ENCODE results near the gene GALNT6. TPM values are rescaled to one million over a fixed set of nuclear protein-coding genes. Genes with fewer than 3 reads are reported as not detected.

Gene GALNT6
- total RNA-seq, 1 donor from 2014 or later: not detected

GRCh38 chr12:51401486-51401885 is 10.3 kb upstream of the GALNT6 start:
- TF ChIP-seq EZH2 (IDR thresholded peaks at IDR 0.05) (no peak), EZH2phosphoT487 (IDR thresholded peaks at IDR 0.05) (no peak)
- TF ChIP-seq, protein P1, sequence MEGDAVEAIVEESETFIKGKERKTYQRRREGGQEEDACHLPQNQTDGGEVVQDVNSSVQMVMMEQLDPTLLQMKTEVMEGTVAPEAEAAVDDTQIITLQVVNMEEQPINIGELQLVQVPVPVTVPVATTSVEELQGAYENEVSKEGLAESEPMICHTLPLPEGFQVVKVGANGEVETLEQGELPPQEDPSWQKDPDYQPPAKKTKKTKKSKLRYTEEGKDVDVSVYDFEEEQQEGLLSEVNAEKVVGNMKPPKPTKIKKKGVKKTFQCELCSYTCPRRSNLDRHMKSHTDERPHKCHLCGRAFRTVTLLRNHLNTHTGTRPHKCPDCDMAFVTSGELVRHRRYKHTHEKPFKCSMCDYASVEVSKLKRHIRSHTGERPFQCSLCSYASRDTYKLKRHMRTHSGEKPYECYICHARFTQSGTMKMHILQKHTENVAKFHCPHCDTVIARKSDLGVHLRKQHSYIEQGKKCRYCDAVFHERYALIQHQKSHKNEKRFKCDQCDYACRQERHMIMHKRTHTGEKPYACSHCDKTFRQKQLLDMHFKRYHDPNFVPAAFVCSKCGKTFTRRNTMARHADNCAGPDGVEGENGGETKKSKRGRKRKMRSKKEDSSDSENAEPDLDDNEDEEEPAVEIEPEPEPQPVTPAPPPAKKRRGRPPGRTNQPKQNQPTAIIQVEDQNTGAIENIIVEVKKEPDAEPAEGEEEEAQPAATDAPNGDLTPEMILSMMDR (IDR thresholded peaks at IDR 0.05): no peak

DNA sequence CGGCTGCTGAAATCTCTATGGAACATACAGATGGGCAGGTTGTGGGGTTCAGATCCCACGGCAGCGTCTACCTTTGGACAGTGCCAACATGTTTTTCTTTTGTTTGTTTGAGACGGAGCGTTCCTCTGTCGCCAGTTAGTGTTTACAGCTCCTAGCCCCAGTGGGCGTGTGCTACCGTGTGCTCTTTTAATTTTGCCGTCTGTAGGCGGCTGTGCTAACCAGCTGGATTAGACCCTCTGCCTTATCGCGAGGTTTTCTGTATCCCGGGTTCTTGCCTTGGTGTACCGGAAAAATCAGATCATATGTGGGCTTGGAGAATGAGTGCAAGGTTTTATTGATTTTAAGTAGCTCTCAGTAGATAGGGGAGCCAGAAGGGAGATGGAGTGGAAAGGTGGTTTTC is 9.8 kb upstream of the GALNT6 start:
- Histone ChIP-seq H3K36me3 (no peaks in the 10 kb centered on the region), H4K20me1 (ENCODE audit: low read depth) (no peaks in the 10 kb centered on the region), H3K27me3 (no peaks in the 10 kb centered on the region), H2AFZ (replicated peaks) (no peak overlapping the region), H3K9me3 (ENCODE audit: low read depth) (no peaks in the 10 kb centered on the region), H3K4me1 (no peaks in the 10 kb centered on the region), H3K4me2 (no peak overlapping the region), H3K27ac (no peak overlapping the region), H3K9ac (no peak overlapping the region), H3F3A (ENCODE audit: low read depth) (no peaks in the 10 kb centered on the region), H3K4me3 (no peak overlapping the region), H3K79me2 (ENCODE audit: low read depth) (no peaks in the 10 kb centered on the region)
- Mint-ChIP-seq H3K4me3 (no peak overlapping the region), H3K36me3 (no peaks in the 10 kb centered on the region), H3K9me3 (no peaks in the 10 kb centered on the region), H3K27ac (no peak overlapping the region), H3K4me1 (no peaks in the 10 kb centered on the region), H3K27me3 (ENCODE audit: insufficient read depth, low read depth) (peaks cover 8% of the 10 kb centered on the region)
- TF ChIP-seq, protein P1 (IDR thresholded peaks at IDR 0.05): no peak
- no peak for DNase-seq (ENCODE audit: low spot score)

More at GRCh38 chr12:51401486-51401885, 10.3 kb upstream of the GALNT6 start:
- Histone ChIP-seq H3K27me3 (no peaks in the 10 kb centered on the region), H4K20me1 (ENCODE audit: low read depth) (no peaks in the 10 kb centered on the region), H3K9me3 (ENCODE audit: low read depth) (no peaks in the 10 kb centered on the region), H3K27ac (no peak overlapping the region), H2AFZ (replicated peaks) (no peak overlapping the region), H3F3A (ENCODE audit: low read depth) (no peaks in the 10 kb centered on the region), H3K79me2 (ENCODE audit: low read depth) (no peaks in the 10 kb centered on the region), H3K9ac (no peak overlapping the region), H3K4me3 (no peak overlapping the region), H3K4me2 (no peak overlapping the region), H3K36me3 (no peaks in the 10 kb centered on the region), H3K4me1 (no peaks in the 10 kb centered on the region)
- Mint-ChIP-seq H3K27me3 (ENCODE audit: insufficient read depth, low read depth) (peaks cover 8% of the 10 kb centered on the region), H3K4me1 (no peaks in the 10 kb centered on the region), H3K9me3 (no peaks in the 10 kb centered on the region), H3K36me3 (no peaks in the 10 kb centered on the region), H3K4me3 (peak overlapping the region; percentile 22), H3K27ac (no peak overlapping the region)
- no peak for DNase-seq (ENCODE audit: low spot score)

- no peak overlapping the region for H3K4me2 ChIP-seq
- Mint-ChIP-seq H3K36me3 (no peaks in the 10 kb centered on the region), H3K4me3 (no peak overlapping the region), H3K9me3 (no peaks in the 10 kb centered on the region), H3K4me1 (no peaks in the 10 kb centered on the region), H3K27ac (no peak overlapping the region), H3K27me3 (ENCODE audit: insufficient read depth, low read depth) (peaks cover 9% of the 10 kb centered on the region)
- no peak overlapping the region for H3K9ac ChIP-seq
- no peaks in the 10 kb centered on the region for H3F3A ChIP-seq (ENCODE audit: low read depth)
- H3K79me2 ChIP-seq (ENCODE audit: low read depth): no peaks in the 10 kb centered on the region
- no peak overlapping the region for H3K4me3 ChIP-seq
- H3K9me3 ChIP-seq (ENCODE audit: low read depth): no peaks in the 10 kb centered on the region
- H3K27me3 ChIP-seq: peaks cover 2% of the 10 kb centered on the region
- no peak for DNase-seq (ENCODE audit: low spot score)
- no peaks in the 10 kb centered on the region for H3K4me1 ChIP-seq
- H3K36me3 ChIP-seq: no peaks in the 10 kb centered on the region
- no peak for TF ChIP-seq EZH2 (IDR thresholded peaks at IDR 0.05)
- TF ChIP-seq EZH2phosphoT487 (IDR thresholded peaks at IDR 0.05): no peak
- TF ChIP-seq, protein P1 (IDR thresholded peaks at IDR 0.05): no peak
- no peaks in the 10 kb centered on the region for H4K20me1 ChIP-seq (ENCODE audit: low read depth)
- H2AFZ ChIP-seq (replicated peaks): no peak overlapping the region
- no peak overlapping the region for H3K27ac ChIP-seq
These were observed 8.7 kb upstream of the GALNT6 start for GRCh38 chr12:51399891-51400290.
